Mesothelial cell of epicardium (in vitro differentiated cells): Measurements from ENCODE around the gene FAM124A. TPM values are rescaled to one million over a fixed set of nuclear protein-coding genes. Genes with fewer than 3 reads are reported as not detected.

Experiments
- DNase-seq, 2 experiments: peaks; one replicate each; pipeline ENCODE4 v3.0.0; 2021; ENCODE audit warnings: low spot score in 2 of 2; ENCODE audit not compliant: unreplicated experiment in 2 of 2
- H3K27ac Mint-ChIP-seq: 2 replicates; pipeline ENCODE4 v1.8.0; 2021; ENCODE audit warnings: mixed read lengths
- H3K27me3 Mint-ChIP-seq: 2 replicates; pipeline ENCODE4 v1.8.0; 2021; ENCODE audit warnings: low read depth, mixed read lengths
- H3K36me3 Mint-ChIP-seq: 2 replicates; pipeline ENCODE4 v1.8.0; 2021; ENCODE audit warnings: mixed read lengths
- H3K4me1 Mint-ChIP-seq: 2 replicates; pipeline ENCODE4 v1.8.0; 2021; ENCODE audit warnings: mixed read lengths
- H3K4me3 Mint-ChIP-seq: 2 replicates; pipeline ENCODE4 v1.8.0; 2021; ENCODE audit warnings: mild to moderate bottlenecking, moderate library complexity, mixed read lengths
- H3K9me3 Mint-ChIP-seq: 2 replicates; pipeline ENCODE4 v1.8.0; 2021; ENCODE audit warnings: mixed read lengths
- total RNA-seq: library from RNA; stranded (reverse); gene quantifications from 3 replicates; pipeline ENCODE4 v1.2.1, GENCODE V29; 2021
- TF ChIP-seq, protein P1 (sequence below): fragments of 200-600 bp; sonication (generic); IDR thresholded peaks from one replicate; pipeline ENCODE4 v1.5.0; 2021; ENCODE audit warnings: antibody characterized with exemption; ENCODE audit not compliant: unreplicated experiment

FAM124A gene
- total RNA-seq, 1 donor from 2014 or later, result 0.78 TPM

DNA sequence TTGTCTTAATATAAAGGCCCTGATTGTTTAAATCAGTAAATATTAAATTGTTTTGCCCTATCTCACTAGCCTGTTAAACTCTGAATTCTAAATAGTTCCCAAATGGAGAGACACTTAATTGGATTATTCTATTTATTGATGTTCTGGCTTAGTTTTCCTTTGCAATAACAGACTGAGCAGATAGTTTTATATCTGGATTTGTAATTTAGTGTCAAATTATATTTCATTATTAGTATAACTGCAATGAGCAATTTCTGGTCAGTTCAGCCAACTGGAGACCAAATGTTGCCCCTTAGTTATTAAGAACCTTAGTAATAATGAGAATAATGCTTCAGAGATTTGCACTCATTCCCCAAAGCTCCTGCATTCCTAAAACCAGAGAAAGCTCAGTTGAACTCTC is 10.1 kb downstream of the FAM124A start:
- Mint-ChIP-seq H3K4me1 (peaks cover 21% of the 10 kb centered on the region), H3K9me3 (no peaks in the 10 kb centered on the region), H3K36me3 (no peaks in the 10 kb centered on the region), H3K27ac (no peak overlapping the region), H3K4me3 (no peak overlapping the region), H3K27me3 (peaks cover 39% of the 10 kb centered on the region)
- DNase-seq, result no peak
- TF ChIP-seq, protein P1, sequence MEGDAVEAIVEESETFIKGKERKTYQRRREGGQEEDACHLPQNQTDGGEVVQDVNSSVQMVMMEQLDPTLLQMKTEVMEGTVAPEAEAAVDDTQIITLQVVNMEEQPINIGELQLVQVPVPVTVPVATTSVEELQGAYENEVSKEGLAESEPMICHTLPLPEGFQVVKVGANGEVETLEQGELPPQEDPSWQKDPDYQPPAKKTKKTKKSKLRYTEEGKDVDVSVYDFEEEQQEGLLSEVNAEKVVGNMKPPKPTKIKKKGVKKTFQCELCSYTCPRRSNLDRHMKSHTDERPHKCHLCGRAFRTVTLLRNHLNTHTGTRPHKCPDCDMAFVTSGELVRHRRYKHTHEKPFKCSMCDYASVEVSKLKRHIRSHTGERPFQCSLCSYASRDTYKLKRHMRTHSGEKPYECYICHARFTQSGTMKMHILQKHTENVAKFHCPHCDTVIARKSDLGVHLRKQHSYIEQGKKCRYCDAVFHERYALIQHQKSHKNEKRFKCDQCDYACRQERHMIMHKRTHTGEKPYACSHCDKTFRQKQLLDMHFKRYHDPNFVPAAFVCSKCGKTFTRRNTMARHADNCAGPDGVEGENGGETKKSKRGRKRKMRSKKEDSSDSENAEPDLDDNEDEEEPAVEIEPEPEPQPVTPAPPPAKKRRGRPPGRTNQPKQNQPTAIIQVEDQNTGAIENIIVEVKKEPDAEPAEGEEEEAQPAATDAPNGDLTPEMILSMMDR, result no peak

DNA sequence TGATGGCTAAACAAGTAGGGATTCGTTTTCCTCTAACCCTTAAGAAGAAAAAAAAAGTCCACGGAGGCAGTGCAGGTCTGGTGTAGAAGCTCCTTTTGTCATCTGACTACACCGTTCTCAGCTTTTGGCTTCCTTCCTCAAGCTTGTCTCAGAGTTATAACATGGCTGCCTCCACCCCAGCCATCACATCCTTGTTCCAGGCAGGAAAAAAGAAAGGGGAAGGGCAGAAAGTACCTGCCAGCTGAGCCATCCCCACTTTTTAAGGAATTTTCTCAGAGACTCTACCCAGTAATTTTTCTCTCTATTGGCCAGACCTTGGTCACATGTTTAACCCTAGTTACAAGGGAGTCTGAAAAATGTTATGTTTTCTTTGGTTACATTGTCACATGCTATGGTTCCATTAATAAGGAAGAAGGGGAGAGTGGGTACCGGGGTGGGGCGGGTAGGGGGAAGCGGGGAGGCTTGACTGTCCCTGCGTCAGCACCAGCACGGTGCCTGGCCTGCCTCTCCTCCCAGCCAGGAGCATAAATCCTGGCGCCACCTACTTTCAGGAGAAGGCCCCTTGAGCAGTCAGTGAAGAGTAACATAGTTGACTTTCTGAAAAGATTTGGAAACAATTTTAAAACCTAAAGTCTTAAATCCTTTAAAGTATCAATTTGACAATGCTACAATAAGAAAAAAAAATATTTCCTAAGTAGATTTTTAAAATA is 11.1 kb downstream of the FAM124A start:
- Mint-ChIP-seq H3K4me3 (no peak overlapping the region), H3K27ac (no peak overlapping the region), H3K36me3 (no peaks in the 10 kb centered on the region), H3K9me3 (no peaks in the 10 kb centered on the region), H3K4me1 (peaks cover 21% of the 10 kb centered on the region), H3K27me3 (peaks cover 32% of the 10 kb centered on the region)
- DNase-seq, result no peak
- TF ChIP-seq, protein P1, result no peak

DNA sequence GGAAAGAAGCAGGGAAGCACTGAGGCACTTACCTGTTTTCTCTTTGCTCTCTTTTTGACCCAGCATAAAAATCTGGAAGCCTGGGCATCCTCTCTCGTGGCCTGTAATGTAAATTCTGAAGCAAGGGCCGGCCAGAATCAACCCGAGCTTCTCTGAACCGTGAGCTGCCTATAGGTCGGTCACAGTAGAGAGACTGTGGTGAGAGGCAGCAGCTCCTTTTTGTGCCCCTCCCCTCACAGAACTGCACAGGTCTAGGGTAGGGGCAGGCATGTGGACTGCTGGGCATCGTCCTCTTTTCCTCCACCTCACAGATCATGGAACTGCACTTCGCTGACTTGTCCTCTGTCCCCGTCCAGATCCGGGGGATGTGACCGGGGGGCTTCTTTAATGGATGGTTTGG is 12.5 kb downstream of the FAM124A start:
- Mint-ChIP-seq H3K27ac (peak overlapping the region; percentile 15), H3K27me3 (peaks cover 20% of the 10 kb centered on the region), H3K36me3 (no peaks in the 10 kb centered on the region), H3K4me1 (peaks cover 21% of the 10 kb centered on the region), H3K4me3 (no peak overlapping the region), H3K9me3 (no peaks in the 10 kb centered on the region)
- TF ChIP-seq, protein P1, result no peak
- DNase-seq, result no peak

DNA sequence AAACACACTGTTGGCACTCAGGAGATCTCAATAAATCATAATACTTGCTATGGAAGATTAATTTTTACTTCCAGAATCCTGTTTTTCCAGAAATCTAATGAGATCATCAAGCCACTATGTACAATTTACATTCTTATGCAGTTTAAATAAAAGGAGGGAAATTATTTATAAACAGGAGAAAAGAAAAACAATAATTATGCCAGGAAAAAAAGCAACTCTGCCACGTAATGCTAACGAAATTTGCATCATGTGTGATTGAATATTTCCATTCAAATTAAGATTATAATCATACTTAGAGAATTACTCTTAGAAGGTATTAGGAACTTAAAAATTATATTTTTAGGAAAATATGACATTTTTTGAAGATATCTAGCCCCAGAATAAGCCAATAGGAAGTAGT is 13.0 kb downstream of the FAM124A start:
- Mint-ChIP-seq H3K4me3 (no peak overlapping the region), H3K27ac (no peak overlapping the region), H3K9me3 (no peaks in the 10 kb centered on the region), H3K27me3 (peaks cover 15% of the 10 kb centered on the region), H3K4me1 (peaks cover 22% of the 10 kb centered on the region), H3K36me3 (no peaks in the 10 kb centered on the region)
- TF ChIP-seq, protein P1, result no peak
- no peak for DNase-seq

DNA sequence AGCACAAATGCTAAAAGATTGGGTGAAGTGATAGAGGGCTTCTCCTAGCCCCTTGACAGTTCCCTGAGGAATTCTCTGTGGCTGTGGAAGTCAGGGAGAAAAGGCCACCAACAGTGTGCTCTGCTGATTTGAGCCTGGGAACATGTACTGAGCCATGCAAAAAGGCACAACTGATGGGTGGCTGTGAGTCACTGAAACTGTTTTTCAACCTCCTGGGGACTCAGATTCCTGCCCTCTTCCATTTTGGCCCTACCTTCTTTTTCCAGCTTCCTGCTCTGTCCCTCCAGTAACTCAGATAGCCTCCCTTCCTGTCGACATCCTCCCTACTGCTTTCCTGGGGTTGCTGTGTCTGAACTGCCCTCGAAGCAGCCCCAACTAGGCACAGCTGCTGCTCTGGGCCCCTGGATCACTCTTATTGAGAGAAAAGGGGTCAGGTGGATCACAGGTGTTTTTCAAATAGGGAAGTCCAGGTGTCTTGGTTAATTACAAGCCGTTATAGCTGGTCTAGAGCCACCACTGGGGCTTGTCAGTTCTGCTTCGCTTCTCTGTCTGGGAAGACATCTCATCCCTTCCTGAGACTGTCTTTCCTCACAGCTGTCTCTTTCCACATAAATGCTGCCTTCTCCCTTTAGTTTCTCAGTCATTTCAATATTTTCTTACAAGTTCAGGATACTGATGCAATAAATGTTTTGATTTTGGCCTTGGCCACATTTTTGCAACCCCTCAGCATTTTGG is 13.7 kb downstream of the FAM124A start:
- DNase-seq, result no peak
- H3K4me3 Mint-ChIP-seq, result no peak overlapping the region
- peaks cover 8% of the 10 kb centered on the region for H3K27me3 Mint-ChIP-seq
- H3K27ac Mint-ChIP-seq, result no peak overlapping the region
- TF ChIP-seq, protein P1, result no peak
- H3K4me1 Mint-ChIP-seq, result peaks cover 26% of the 10 kb centered on the region
- H3K36me3 Mint-ChIP-seq, result no peaks in the 10 kb centered on the region
- H3K9me3 Mint-ChIP-seq, result no peaks in the 10 kb centered on the region
